Measurements from ENCODE around the gene FLT3. TPM values are rescaled to one million over a fixed set of nuclear protein-coding genes. Genes with fewer than 3 reads are reported as not detected.

FLT3 gene
- total RNA-seq, 4 donors from 2014 or later: 0.57 to 4.1 (median 1.9) TPM

- no peak for TF ChIP-seq CTCF (IDR thresholded peaks at IDR 0.05; ENCODE audit: low read depth)
Observed at GRCh38 chr13:27964741-27965323, 135.5 kb downstream of the FLT3 start.

GRCh38 chr13:27963491-27963890, 136.9 kb downstream of the FLT3 start:
- TF ChIP-seq CTCF (IDR thresholded peaks at IDR 0.05; ENCODE audit: low read depth): no peak

- no peak for TF ChIP-seq CTCF (IDR thresholded peaks at IDR 0.05; ENCODE audit: low read depth)
Observed at GRCh38 chr13:27962982-27963381, 137.4 kb downstream of the FLT3 start.

GRCh38 chr13:27962128-27962841, 138.1 kb downstream of the FLT3 start:
- no peak for TF ChIP-seq CTCF (IDR thresholded peaks at IDR 0.05; ENCODE audit: low read depth)

GRCh38 chr13:27961227-27962085, 138.9 kb downstream of the FLT3 start:
- no peak for TF ChIP-seq CTCF (IDR thresholded peaks at IDR 0.05; ENCODE audit: low read depth)

GRCh38 chr13:27960362-27961226, 139.8 kb downstream of the FLT3 start:
- no peak for TF ChIP-seq CTCF (IDR thresholded peaks at IDR 0.05; ENCODE audit: low read depth)
